ENCODE results near the gene TMEM108.

The TMEM108 gene

GRCh38 chr3:133209871-133210550 is 171.8 kb downstream of the TMEM108 start:
- DNase-seq (ENCODE audit: low read depth in 2 of 3, low spot score in 1 of 3) = no peak

GRCh38 chr3:133210656-133211055 is 172.5 kb downstream of the TMEM108 start:
- DNase-seq (ENCODE audit: low read depth in 2 of 3, low spot score in 1 of 3) = no peak

- DNase-seq (ENCODE audit: low read depth in 2 of 3, low spot score in 1 of 3) = no peak
Measured at GRCh38 chr3:133211449-133211848, 173.3 kb downstream of the TMEM108 start.

- no peak for DNase-seq (ENCODE audit: low read depth in 2 of 3, low spot score in 1 of 3)
Measured at GRCh38 chr3:133211856-133212255, 173.7 kb downstream of the TMEM108 start.

GRCh38 chr3:133213937-133214336 is 175.7 kb downstream of the TMEM108 start:
- DNase-seq (ENCODE audit: low read depth in 2 of 3, low spot score in 1 of 3) = no peak

GRCh38 chr3:133227813-133228212 is 189.6 kb downstream of the TMEM108 start:
- no peak for DNase-seq (ENCODE audit: low read depth in 2 of 3, low spot score in 1 of 3)

- DNase-seq (ENCODE audit: low read depth in 2 of 3, low spot score in 1 of 3) = no peak
Measured at GRCh38 chr3:133230195-133230594, 192.0 kb downstream of the TMEM108 start.

GRCh38 chr3:133236901-133237300 is 198.7 kb downstream of the TMEM108 start:
- DNase-seq (ENCODE audit: low read depth in 2 of 3, low spot score in 1 of 3) = no peak

GRCh38 chr3:133237380-133237779 is 199.2 kb downstream of the TMEM108 start:
- no peak for DNase-seq (ENCODE audit: low read depth in 2 of 3, low spot score in 1 of 3)

GRCh38 chr3:133238015-133238414 is 199.8 kb downstream of the TMEM108 start:
- DNase-seq (ENCODE audit: low read depth in 2 of 3, low spot score in 1 of 3) = no peak

GRCh38 chr3:133246119-133246518 is 207.9 kb downstream of the TMEM108 start:
- no peak for DNase-seq (ENCODE audit: low read depth in 2 of 3, low spot score in 1 of 3)

- no peak for DNase-seq (ENCODE audit: low read depth in 2 of 3, low spot score in 1 of 3)
Measured at GRCh38 chr3:133246773-133247172, 208.6 kb downstream of the TMEM108 start.

GRCh38 chr3:133248389-133248788 is 210.2 kb downstream of the TMEM108 start:
- DNase-seq (ENCODE audit: low read depth in 2 of 3, low spot score in 1 of 3) = no peak

GRCh38 chr3:133249490-133249889 is 211.3 kb downstream of the TMEM108 start:
- DNase-seq (ENCODE audit: low read depth in 2 of 3, low spot score in 1 of 3) = no peak

GRCh38 chr3:133254151-133254550 is 216.0 kb downstream of the TMEM108 start:
- no peak for DNase-seq (ENCODE audit: low read depth in 2 of 3, low spot score in 1 of 3)

- no peak for DNase-seq (ENCODE audit: low read depth in 2 of 3, low spot score in 1 of 3)
Measured at GRCh38 chr3:133254716-133255115, 216.5 kb downstream of the TMEM108 start.

- no peak for DNase-seq (ENCODE audit: low read depth in 2 of 3, low spot score in 1 of 3)
Measured at GRCh38 chr3:133256787-133257483, 218.7 kb downstream of the TMEM108 start.

GRCh38 chr3:133258358-133258757 is 220.2 kb downstream of the TMEM108 start:
- no peak for DNase-seq (ENCODE audit: low read depth in 2 of 3, low spot score in 1 of 3)

- DNase-seq (ENCODE audit: low read depth in 2 of 3, low spot score in 1 of 3) = no peak
Measured at GRCh38 chr3:133259767-133260166, 221.6 kb downstream of the TMEM108 start.

- DNase-seq (ENCODE audit: low read depth in 2 of 3, low spot score in 1 of 3) = no peak
Measured at GRCh38 chr3:133262333-133262732, 224.1 kb downstream of the TMEM108 start.

GRCh38 chr3:133264920-133265319 is 226.7 kb downstream of the TMEM108 start:
- no peak for DNase-seq (ENCODE audit: low read depth in 2 of 3, low spot score in 1 of 3)

GRCh38 chr3:133268726-133269134 is 230.5 kb downstream of the TMEM108 start:
- DNase-seq (ENCODE audit: low read depth in 2 of 3, low spot score in 1 of 3) = no peak

GRCh38 chr3:133269393-133269792 is 231.2 kb downstream of the TMEM108 start:
- DNase-seq (ENCODE audit: low read depth in 2 of 3, low spot score in 1 of 3) = no peak

All from stimulated activated CD4-positive, alpha-beta T cell treated with anti-CD3 and anti-CD28 coated beads, Interleukin-12 subunit alpha, Interleukin-12 subunit beta, amount 100 ng/mL, for 48 hours (primary cell).